A549 (cell line): ENCODE measurements around the gene PERM1. TPM values are rescaled to one million over a fixed set of nuclear protein-coding genes. Genes with fewer than 3 reads are reported as not detected.

Source experiments
- ATAC-seq, 2 experiments: fragments of 200-7000 bp in 1 of 2; fragments of >200 bp in 1 of 2; cut with Nextera tagmentation in 1 of 2; cut with Tn5 transposase in 1 of 2; 3 replicates each; pipeline versions ENCODE4 v1.8.0 to v1.9.1; 2018 to 2020; ENCODE audit warnings: mild to moderate bottlenecking in 1 of 2, moderate library complexity in 1 of 2
- CTCF ChIA-PET: fragments of 300-600 bp; sonication (Branson Sonifier 250); formaldehyde crosslinking; extraction: SDS; loops from one replicate; lab custom pipeline; 2021; ENCODE audit warnings: antibody characterized with exemption, inconsistent platforms; lab: Yijun Ruan, JAX
- POLR2A ChIA-PET: fragments of 350-600 bp; formaldehyde crosslinking; extraction: SDS; loops from one replicate; lab custom pipeline; 2021; ENCODE audit warnings: antibody characterized with exemption, inconsistent platforms; lab: Yijun Ruan, JAX
- DNase-seq, 2 experiments: peaks; one replicate each; pipeline versions ENCODE4 v3.0.0 to v3.0.0-alpha.2; 2011 to 2016; ENCODE audit warnings: low read depth in 1 of 2, low spot score in 1 of 2
- FAIRE-seq: peaks from 2 replicates; lab custom pipeline; 2011; peaks lifted over from hg19 to GRCh38; lab: Jason Lieb, UNC
- H3K27ac ChIP-seq, 2 experiments: fragments of >200 bp; sonication (Bioruptor Twin); formaldehyde crosslinking; 3 replicates each; pipeline ENCODE4 v1.5.1; 2016 to 2017
- H3K4me1 ChIP-seq: fragments of >200 bp; sonication (Bioruptor Twin); formaldehyde crosslinking; 3 replicates; pipeline ENCODE4 v1.6.1; 2016
- H3K4me2 ChIP-seq: fragments of >200 bp; sonication (Bioruptor Twin); formaldehyde crosslinking; 3 replicates; pipeline ENCODE4 v1.6.1; 2016
- H3K4me3 ChIP-seq: fragments of >200 bp; sonication (Bioruptor Twin); formaldehyde crosslinking; 3 replicates; pipeline ENCODE4 v1.5.1; 2016
- H3K9me3 ChIP-seq: fragments of >200 bp; sonication (Bioruptor Twin); formaldehyde crosslinking; 3 replicates; pipeline ENCODE4 v1.6.1; 2016
- BHLHE40 ChIP-seq: IDR thresholded peaks from 2 replicates; pipeline ENCODE4 v1.6.1; 2012; ENCODE audit warnings: low read depth, low read length, inconsistent platforms
- CBX8 ChIP-seq: fragments of 200-600 bp; sonication (generic); IDR thresholded peaks from 2 replicates; pipeline ENCODE4 v1.6.1; 2016
- CHD2 ChIP-seq: fragments of 150-350 bp; IDR thresholded peaks from 2 replicates; pipeline ENCODE4 v1.6.1; 2014; ENCODE audit warnings: low read length; ENCODE audit not compliant: partially characterized antibody
- EHF ChIP-seq: fragments of 250-450 bp; sonication (Bioruptor Pico); IDR thresholded peaks from 2 replicates; pipeline ENCODE4 v1.5.0; 2020; ENCODE audit warnings: mild to moderate bottlenecking
- FOSL2 ChIP-seq, 2 experiments: fragments of 450-650 bp in 1 of 2; fragments of >200 bp in 1 of 2; sonication (Bioruptor Twin) in 1 of 2; formaldehyde crosslinking; IDR thresholded peaks; 2 replicates each; pipeline versions ENCODE4 v1.5.0 to v1.6.1; 2016 to 2020; ENCODE audit warnings: mild to moderate bottlenecking in 1 of 2, moderate library complexity in 1 of 2
- FOXS1 ChIP-seq: fragments of 250-450 bp; sonication (Bioruptor Pico); IDR thresholded peaks from 2 replicates; pipeline ENCODE4 v1.5.0; 2020; ENCODE audit warnings: mild to moderate bottlenecking, moderate library complexity
- GATA3 ChIP-seq: IDR thresholded peaks from 2 replicates; pipeline ENCODE4 v1.6.1; 2012; ENCODE audit warnings: borderline replicate concordance
- HMGXB4 ChIP-seq: fragments of 250-450 bp; sonication (Bioruptor Pico); IDR thresholded peaks from 2 replicates; pipeline ENCODE4 v1.5.0; 2021; ENCODE audit warnings: mild to moderate bottlenecking, moderate library complexity, borderline replicate concordance
- HOXB5 ChIP-seq: fragments of 250-450 bp; sonication (Bioruptor Pico); IDR thresholded peaks from 2 replicates; pipeline ENCODE4 v1.5.0; 2020; ENCODE audit warnings: mild to moderate bottlenecking, moderate library complexity
- JUN ChIP-seq, 2 experiments: fragments of >200 bp; sonication (Bioruptor Twin); formaldehyde crosslinking; IDR thresholded peaks; 2 replicates in 1 of 2; 3 replicates in 1 of 2; pipeline ENCODE4 v1.6.1; 2016 to 2017
- KDM1A ChIP-seq: fragments of 200-600 bp; sonication (generic); IDR thresholded peaks from 2 replicates; pipeline ENCODE4 v1.6.1; 2016; ENCODE audit warnings: low read depth, mild to moderate bottlenecking
- MAFK ChIP-seq: fragments of 450-650 bp; IDR thresholded peaks from 2 replicates; pipeline ENCODE4 v1.6.1; 2014; ENCODE audit not compliant: partially characterized antibody
- NFE2L2 ChIP-seq: fragments of 150-350 bp; conservative IDR thresholded peaks from 2 replicates; pipeline ENCODE4 v1.6.1; 2014; ENCODE audit warnings: low read length
- NPAS2 ChIP-seq: fragments of 250-450 bp; sonication (Bioruptor Pico); IDR thresholded peaks from 2 replicates; pipeline ENCODE4 v1.8.0; 2022; ENCODE audit warnings: mild to moderate bottlenecking, moderate library complexity, borderline replicate concordance
- NR3C1 ChIP-seq: fragments of >200 bp; sonication (Bioruptor Twin); formaldehyde crosslinking; IDR thresholded peaks from 3 replicates; pipeline ENCODE4 v1.6.1; 2017
- PHF8 ChIP-seq: fragments of 200-600 bp; sonication (generic); IDR thresholded peaks from 2 replicates; pipeline ENCODE4 v1.6.1; 2016; ENCODE audit warnings: low read depth, mild to moderate bottlenecking, antibody characterized with exemption, moderate library complexity, borderline replicate concordance
- POLR2A ChIP-seq: IDR thresholded peaks from 2 replicates; pipeline ENCODE4 v1.6.1; 2012; ENCODE audit warnings: mild to moderate bottlenecking, low read length
- POLR2AphosphoS2 ChIP-seq: conservative IDR thresholded peaks from 2 replicates; pipeline ENCODE4 v1.6.1; 2012; ENCODE audit warnings: low read length, improper control_type of control experiment, inconsistent platforms
- SMC3 ChIP-seq: fragments of >200 bp; sonication (Bioruptor Twin); formaldehyde crosslinking; IDR thresholded peaks from 3 replicates; pipeline ENCODE4 v1.6.1; 2018; ENCODE audit warnings: inconsistent platforms
- TFCP2L1 ChIP-seq: fragments of 250-450 bp; sonication (Bioruptor Pico); IDR thresholded peaks from 2 replicates; pipeline ENCODE4 v1.5.0; 2021; ENCODE audit warnings: mild to moderate bottlenecking
- TP53 ChIP-seq: fragments of 250-450 bp; sonication (Bioruptor Pico); IDR thresholded peaks from 2 replicates; pipeline ENCODE4 v1.5.0; 2021; ENCODE audit warnings: mild to moderate bottlenecking, moderate library complexity
- USF2 ChIP-seq: fragments of 450-650 bp; IDR thresholded peaks from 2 replicates; pipeline ENCODE4 v1.6.1; 2014; ENCODE audit warnings: antibody characterized with exemption
- ZFP36 ChIP-seq: fragments of 450-650 bp; IDR thresholded peaks from 2 replicates; pipeline ENCODE4 v1.6.1; 2014; ENCODE audit warnings: borderline replicate concordance; ENCODE audit not compliant: partially characterized antibody
- WGBS: methylation state at CpG from one replicate; pipeline ENCODE4 v1.1.6; 2017; ENCODE audit errors: missing lambda C conversion rate; 5-methylcytosine and 5-hydroxymethylcytosine counted together
- polyA plus RNA-seq, 4 experiments: library from polyadenylated mRNA; depleted of rRNA in 3 of 4; stranded (reverse); fragments of >200 nt; fragmentation: RNase III in 1 of 4; extraction: RNeasy Plus Mini Kit Qiagen cat#74134 plus additional on column Dnase treatment in 1 of 4; gene quantifications; 2 replicates in 3 of 4; 3 replicates in 1 of 4; pipeline ENCODE4 v1.2.3, GENCODE V29; 2011 to 2017
- TF ChIP-seq, protein P1 (sequence below): fragments of 150-350 bp; IDR thresholded peaks from 2 replicates; pipeline ENCODE4 v1.6.1; 2014; ENCODE audit warnings: low read depth, mild to moderate bottlenecking, low read length
- TF ChIP-seq, protein P2 (sequence below): fragments of 250-450 bp; sonication (Bioruptor Pico); IDR thresholded peaks from 2 replicates; pipeline ENCODE4 v1.5.0; 2020; ENCODE audit warnings: low read depth, mild to moderate bottlenecking, moderate library complexity
- TF ChIP-seq, protein P3 (sequence below): IDR thresholded peaks from 2 replicates; pipeline ENCODE4 v1.6.1; 2012
- TF ChIP-seq, protein P4 (sequence below): fragments of >200 bp; sonication (Bioruptor Twin); formaldehyde crosslinking; IDR thresholded peaks from 3 replicates; pipeline ENCODE4 v1.5.1; 2016

Gene PERM1
- polyA plus RNA-seq, 2 of the 4 experiments (the other 2 are of a cell fraction): 0.30 TPM; not detected in 1

- no peaks in the 10 kb centered on the region for H3K9me3 ChIP-seq
- ChIA-PET CTCF (interaction anchor here (1.0 to 2.3 kb wide), 6 partner anchors 10 to 47 kb away, joined by 3 to 9 read pairs (median 6); no protein-coding TSS in a partner anchor), POLR2A (no interaction called here)
- H3K4me2 ChIP-seq: no peak overlapping the region
- TF ChIP-seq ZFP36 (no peak), USF2 (no peak), GATA3 (no peak), JUN (IDR thresholded peaks at IDR 0.05) (no peak), HMGXB4 (no peak), FOXS1 (CRISPR knock-in tag) (no peak), SMC3 (no peak), KDM1A (no peak), BHLHE40 (no peak), CHD2 (no peak), POLR2AphosphoS2 (no peak), PHF8 (no peak), HOXB5 (CRISPR knock-in tag) (no peak)
- TF ChIP-seq, protein P1, sequence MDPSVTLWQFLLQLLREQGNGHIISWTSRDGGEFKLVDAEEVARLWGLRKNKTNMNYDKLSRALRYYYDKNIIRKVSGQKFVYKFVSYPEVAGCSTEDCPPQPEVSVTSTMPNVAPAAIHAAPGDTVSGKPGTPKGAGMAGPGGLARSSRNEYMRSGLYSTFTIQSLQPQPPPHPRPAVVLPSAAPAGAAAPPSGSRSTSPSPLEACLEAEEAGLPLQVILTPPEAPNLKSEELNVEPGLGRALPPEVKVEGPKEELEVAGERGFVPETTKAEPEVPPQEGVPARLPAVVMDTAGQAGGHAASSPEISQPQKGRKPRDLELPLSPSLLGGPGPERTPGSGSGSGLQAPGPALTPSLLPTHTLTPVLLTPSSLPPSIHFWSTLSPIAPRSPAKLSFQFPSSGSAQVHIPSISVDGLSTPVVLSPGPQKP: no peak
- TF ChIP-seq, protein P2, sequence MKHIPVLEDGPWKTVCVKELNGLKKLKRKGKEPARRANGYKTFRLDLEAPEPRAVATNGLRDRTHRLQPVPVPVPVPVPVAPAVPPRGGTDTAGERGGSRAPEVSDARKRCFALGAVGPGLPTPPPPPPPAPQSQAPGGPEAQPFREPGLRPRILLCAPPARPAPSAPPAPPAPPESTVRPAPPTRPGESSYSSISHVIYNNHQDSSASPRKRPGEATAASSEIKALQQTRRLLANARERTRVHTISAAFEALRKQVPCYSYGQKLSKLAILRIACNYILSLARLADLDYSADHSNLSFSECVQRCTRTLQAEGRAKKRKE (CRISPR knock-in tag): no peak
- TF ChIP-seq, protein P3, sequence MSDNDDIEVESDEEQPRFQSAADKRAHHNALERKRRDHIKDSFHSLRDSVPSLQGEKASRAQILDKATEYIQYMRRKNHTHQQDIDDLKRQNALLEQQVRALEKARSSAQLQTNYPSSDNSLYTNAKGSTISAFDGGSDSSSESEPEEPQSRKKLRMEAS: no peak
- H3K4me3 ChIP-seq: no peak overlapping the region
- H3K4me1 ChIP-seq: no peaks in the 10 kb centered on the region; the same call in 2 of the 3 replicates
- FAIRE-seq (no peak), DNase-seq (no peak), ATAC-seq (no peak)
- H3K27ac ChIP-seq: no peak overlapping the region
- WGBS: 100% methylated on average over 3 of the region's 15 CpGs
These were observed 29.7 kb downstream of the PERM1 start for GRCh38 chr1:952201-952600.

DNA sequence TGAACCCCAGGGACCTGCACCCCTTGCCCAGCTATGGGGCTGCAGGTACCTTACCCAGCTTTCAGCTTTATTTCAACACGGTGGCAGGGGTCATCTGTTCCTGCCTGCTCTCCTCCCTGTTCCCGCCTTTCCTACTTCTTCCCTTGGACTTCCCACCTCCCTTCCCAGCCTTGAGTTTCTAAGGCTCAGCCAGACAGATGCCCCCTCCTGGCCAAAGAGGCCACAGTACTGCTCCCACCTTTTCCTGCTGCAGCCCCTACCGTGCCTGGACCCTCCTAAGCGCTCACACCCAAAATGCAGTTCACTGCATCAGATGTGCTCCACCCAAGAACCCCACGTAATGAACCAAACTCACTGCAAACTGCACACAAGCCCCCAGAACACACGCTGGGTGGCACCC is 30.5 kb downstream of the PERM1 start:
- Histone ChIP-seq H3K4me2 (no peak overlapping the region), H3K4me1 (no peaks in the 10 kb centered on the region), H3K4me3 (no peak overlapping the region), H3K9me3 (no peaks in the 10 kb centered on the region), H3K27ac (no peak overlapping the region)
- ATAC-seq (peak in 1 of 2 experiments; percentile 70; a peak in 3 of 6 replicates), FAIRE-seq (no peak), DNase-seq (peak in 1 of 2 experiments; percentile 46)
- 88% methylated on average over 6 of the region's 6 CpGs for WGBS
- ChIA-PET CTCF (interaction anchor here (0.9 to 2.3 kb wide), 7 partner anchors 9 to 46 kb away, joined by 3 to 9 read pairs (median 5); no protein-coding TSS in a partner anchor), POLR2A (no interaction called here)
- TF ChIP-seq NPAS2 (CRISPR knock-in tag): no peak
- no peak for TF ChIP-seq TP53 (CRISPR knock-in tag)
- no peak for TF ChIP-seq TFCP2L1 (CRISPR knock-in tag)
- no peak for TF ChIP-seq FOXS1 (CRISPR knock-in tag)
- no peak for TF ChIP-seq MAFK
- no peak for TF ChIP-seq CBX8
- TF ChIP-seq, protein P1: no peak
- no peak for TF ChIP-seq EHF (CRISPR knock-in tag)
- no peak for TF ChIP-seq POLR2A
- no peak for TF ChIP-seq FOSL2 (IDR thresholded peaks at IDR 0.05)
- no peak for TF ChIP-seq FOSL2 (CRISPR knock-in tag; IDR thresholded peaks at IDR 0.05)
- no peak for TF ChIP-seq NFE2L2
- TF ChIP-seq, protein P4, sequence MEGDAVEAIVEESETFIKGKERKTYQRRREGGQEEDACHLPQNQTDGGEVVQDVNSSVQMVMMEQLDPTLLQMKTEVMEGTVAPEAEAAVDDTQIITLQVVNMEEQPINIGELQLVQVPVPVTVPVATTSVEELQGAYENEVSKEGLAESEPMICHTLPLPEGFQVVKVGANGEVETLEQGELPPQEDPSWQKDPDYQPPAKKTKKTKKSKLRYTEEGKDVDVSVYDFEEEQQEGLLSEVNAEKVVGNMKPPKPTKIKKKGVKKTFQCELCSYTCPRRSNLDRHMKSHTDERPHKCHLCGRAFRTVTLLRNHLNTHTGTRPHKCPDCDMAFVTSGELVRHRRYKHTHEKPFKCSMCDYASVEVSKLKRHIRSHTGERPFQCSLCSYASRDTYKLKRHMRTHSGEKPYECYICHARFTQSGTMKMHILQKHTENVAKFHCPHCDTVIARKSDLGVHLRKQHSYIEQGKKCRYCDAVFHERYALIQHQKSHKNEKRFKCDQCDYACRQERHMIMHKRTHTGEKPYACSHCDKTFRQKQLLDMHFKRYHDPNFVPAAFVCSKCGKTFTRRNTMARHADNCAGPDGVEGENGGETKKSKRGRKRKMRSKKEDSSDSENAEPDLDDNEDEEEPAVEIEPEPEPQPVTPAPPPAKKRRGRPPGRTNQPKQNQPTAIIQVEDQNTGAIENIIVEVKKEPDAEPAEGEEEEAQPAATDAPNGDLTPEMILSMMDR: peak; percentile 18; the same call in 1 of the 3 replicates
- TF ChIP-seq SMC3: peak; percentile 30; the same call in 2 of the 3 replicates
- TF ChIP-seq NR3C1: no peak
